CD14-positive monocyte (primary cell): ENCODE data around the gene NADK2. TPM values are rescaled to one million over a fixed set of nuclear protein-coding genes. Genes with fewer than 3 reads are reported as not detected.

Experiments
- DNase-seq, 3 donors: peaks; one replicate each; pipeline ENCODE4 v3.0.0-alpha.2; 2011 to 2022
- H2AFZ ChIP-seq: 2 replicates; pipeline ENCODE4 v1.6.0; 2012; ENCODE audit warnings: mild to moderate bottlenecking, low read depth, low read length, inconsistent platforms; ENCODE audit not compliant: insufficient read depth, poor library complexity, severe bottlenecking
- H3K27ac ChIP-seq, 2 donors: 1 replicate in 1 of 2; 2 replicates in 1 of 2; pipeline ENCODE4 v1.5.1; 2012 to 2013; ENCODE audit warnings: low read length in 2 of 2, control low read depth in 1 of 2, inconsistent platforms in 1 of 2, low read depth in 1 of 2, mild to moderate bottlenecking in 1 of 2
- H3K27me3 ChIP-seq, 2 donors: one replicate each; pipeline versions ENCODE4 v1.6.0 to v1.6.1; 2011 to 2013; ENCODE audit warnings: low read length in 2 of 2; ENCODE audit not compliant: control insufficient read depth in 2 of 2, insufficient read depth in 2 of 2
- H3K36me3 ChIP-seq, 2 donors: replicated peaks in 1 of 2; 1 replicate in 1 of 2; 2 replicates in 1 of 2; pipeline versions ENCODE4 v1.5.1 to v1.6.1; 2012 to 2013; ENCODE audit warnings: low read length in 2 of 2, control low read depth in 1 of 2, inconsistent platforms in 1 of 2, mild to moderate bottlenecking in 1 of 2; ENCODE audit not compliant: insufficient read depth in 2 of 2, control insufficient read depth in 1 of 2
- H3K4me1 ChIP-seq, 2 donors: 1 replicate in 1 of 2; 2 replicates in 1 of 2; pipeline versions ENCODE4 v1.5.1 to v1.6.1; 2012 to 2013; ENCODE audit warnings: low read length in 2 of 2, control low read depth in 1 of 2, inconsistent platforms in 1 of 2, mild to moderate bottlenecking in 1 of 2, moderate library complexity in 1 of 2; ENCODE audit not compliant: insufficient read depth in 2 of 2, control insufficient read depth in 1 of 2
- H3K4me2 ChIP-seq: replicated peaks from 2 replicates; pipeline ENCODE3; 2012; ENCODE audit warnings: low read length, moderate library complexity, mild to moderate bottlenecking; ENCODE audit not compliant: poor library complexity, severe bottlenecking; ENCODE audit errors: extremely low read depth
- H3K4me3 ChIP-seq, 3 experiments: fragments of 200-600 bp in 1 of 3; sonication (generic) in 1 of 3; replicated peaks in 1 of 3; 1 replicate in 2 of 3; 2 replicates in 1 of 3; pipeline ENCODE4 v1.5.1; 2011 to 2013; ENCODE audit warnings: low read length in 3 of 3, mild to moderate bottlenecking in 3 of 3, control low read depth in 2 of 3, low read depth in 2 of 3, inconsistent platforms in 1 of 3, moderate library complexity in 1 of 3
- H3K79me2 ChIP-seq: 2 replicates; pipeline ENCODE4 v1.6.0; 2012; ENCODE audit warnings: mild to moderate bottlenecking, control low read depth, inconsistent platforms, low read length, moderate library complexity; ENCODE audit not compliant: insufficient read depth
- H3K9ac ChIP-seq: 2 replicates; pipeline ENCODE4 v1.6.0; 2017; ENCODE audit warnings: low read length, mild to moderate bottlenecking; ENCODE audit not compliant: insufficient read depth, poor library complexity, severe bottlenecking
- H3K9me3 ChIP-seq, 2 donors: replicated peaks in 1 of 2; 1 replicate in 1 of 2; 2 replicates in 1 of 2; pipeline versions ENCODE4 v1.5.1 to v1.6.1; 2012 to 2013; ENCODE audit warnings: low read length in 2 of 2, control low read depth in 1 of 2; ENCODE audit not compliant: control insufficient read depth in 1 of 2, insufficient read depth in 1 of 2
- H4K20me1 ChIP-seq: 2 replicates; pipeline ENCODE4 v1.6.0; 2012; ENCODE audit warnings: mild to moderate bottlenecking, low read length, control low read depth, moderate library complexity; ENCODE audit not compliant: insufficient read depth
- H3K27ac Mint-ChIP-seq, 7 donors: one replicate each; pipeline ENCODE4 v1.8.0; 2020; ENCODE audit warnings: mild to moderate bottlenecking in 7 of 7, mixed read lengths in 7 of 7, moderate library complexity in 6 of 7, inconsistent platforms in 2 of 7
- H3K27me3 Mint-ChIP-seq, 3 donors: one replicate each; pipeline ENCODE4 v1.8.0; 2021 to 2022; ENCODE audit warnings: low read depth in 3 of 3, mild to moderate bottlenecking in 3 of 3, mixed read lengths in 3 of 3, moderate library complexity in 3 of 3, inconsistent platforms in 1 of 3
- H3K36me3 Mint-ChIP-seq, 2 donors: one replicate each; pipeline ENCODE4 v1.8.0; 2020; ENCODE audit warnings: mixed read lengths in 2 of 2, inconsistent platforms in 1 of 2, mild to moderate bottlenecking in 1 of 2
- H3K4me1 Mint-ChIP-seq: one replicate; pipeline ENCODE4 v1.8.0; 2020; ENCODE audit warnings: mild to moderate bottlenecking, mixed read lengths
- H3K4me3 Mint-ChIP-seq, 2 donors: one replicate each; pipeline ENCODE4 v1.8.0; 2020; ENCODE audit warnings: mild to moderate bottlenecking in 2 of 2, mixed read lengths in 2 of 2, moderate library complexity in 1 of 2
- H3K9me3 Mint-ChIP-seq, 7 donors: one replicate each; pipeline ENCODE4 v1.8.0; 2020 to 2022; ENCODE audit warnings: mixed read lengths in 7 of 7, mild to moderate bottlenecking in 6 of 7, moderate library complexity in 6 of 7, inconsistent platforms in 2 of 7
- WGBS: methylation state at CpG from one replicate; pipeline ENCODE4 v1.1.5; 2013; ENCODE audit warnings: missing lambda C conversion rate; ENCODE audit not compliant: insufficient coverage; 5-methylcytosine and 5-hydroxymethylcytosine counted together
- intact Hi-C, 2 donors: fragments of 100-400 bp; cut with micrococcal nuclease; formaldehyde crosslinking; loops; one replicate each; pipeline versions ENCODE4 v1.15.0 to v1.15.1; 2023
- polyA plus RNA-seq, 3 donors: library from polyadenylated mRNA; depleted of rRNA in 1 of 3; unstranded in 2 of 3; stranded (reverse) in 1 of 3; fragments of 300-500 nt in 2 of 3; fragments of >200 nt in 1 of 3; fragmentation: Illumina TruSeq in 2 of 3; gene quantifications; 1 replicate in 2 of 3; 2 replicates in 1 of 3; pipeline ENCODE4 v1.2.3, GENCODE V29; 2012 to 2021
- TF ChIP-seq, protein P1 (sequence below): fragments of 200-600 bp; IDR thresholded peaks from one replicate; pipeline ENCODE4 v1.8.0; 2022; ENCODE audit warnings: antibody characterized with exemption, mild to moderate bottlenecking

Gene NADK2
- polyA plus RNA-seq, 3 donors: 2.6 to 5.9 (median 3.3) TPM

DNA sequence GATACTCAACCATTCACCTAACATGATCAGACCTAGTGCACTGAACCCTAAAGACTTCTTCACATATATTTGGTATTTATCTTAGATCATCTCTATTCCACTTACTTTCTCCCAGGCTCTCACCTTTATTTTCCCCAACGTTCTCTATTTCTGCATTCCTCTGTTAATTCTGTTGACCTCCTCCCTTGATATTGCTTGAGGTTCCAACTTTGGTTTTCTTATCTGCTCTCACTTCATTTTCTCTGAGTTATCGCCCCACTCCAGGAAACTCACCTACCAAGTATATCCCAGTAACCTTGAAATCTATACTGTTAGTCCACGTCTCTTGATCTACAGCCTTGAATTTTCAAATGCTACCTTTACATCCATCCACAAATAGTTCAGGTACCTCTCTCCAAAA lies 9.2 kb downstream of the NADK2 start:
- Mint-ChIP-seq H3K9me3 (no peaks in the 10 kb centered on the region), H3K27me3 (peaks cover 0 to 2% (median 0%) of the 10 kb centered on the region in 3 donors), H3K36me3 (peaks cover 0 to 1% of the 10 kb centered on the region in 2 donors), H3K4me3 (no peak overlapping the region), H3K4me1 (peaks cover 5% of the 10 kb centered on the region), H3K27ac (no peak overlapping the region)
- no peaks in the 10 kb centered on the region for H3K36me3 ChIP-seq
- no peaks in the 10 kb centered on the region for H4K20me1 ChIP-seq
- intact Hi-C loops: no loop called here
- no peaks in the 10 kb centered on the region for H3K9me3 ChIP-seq
- no peak overlapping the region for H3K9ac ChIP-seq
- TF ChIP-seq, protein P1, sequence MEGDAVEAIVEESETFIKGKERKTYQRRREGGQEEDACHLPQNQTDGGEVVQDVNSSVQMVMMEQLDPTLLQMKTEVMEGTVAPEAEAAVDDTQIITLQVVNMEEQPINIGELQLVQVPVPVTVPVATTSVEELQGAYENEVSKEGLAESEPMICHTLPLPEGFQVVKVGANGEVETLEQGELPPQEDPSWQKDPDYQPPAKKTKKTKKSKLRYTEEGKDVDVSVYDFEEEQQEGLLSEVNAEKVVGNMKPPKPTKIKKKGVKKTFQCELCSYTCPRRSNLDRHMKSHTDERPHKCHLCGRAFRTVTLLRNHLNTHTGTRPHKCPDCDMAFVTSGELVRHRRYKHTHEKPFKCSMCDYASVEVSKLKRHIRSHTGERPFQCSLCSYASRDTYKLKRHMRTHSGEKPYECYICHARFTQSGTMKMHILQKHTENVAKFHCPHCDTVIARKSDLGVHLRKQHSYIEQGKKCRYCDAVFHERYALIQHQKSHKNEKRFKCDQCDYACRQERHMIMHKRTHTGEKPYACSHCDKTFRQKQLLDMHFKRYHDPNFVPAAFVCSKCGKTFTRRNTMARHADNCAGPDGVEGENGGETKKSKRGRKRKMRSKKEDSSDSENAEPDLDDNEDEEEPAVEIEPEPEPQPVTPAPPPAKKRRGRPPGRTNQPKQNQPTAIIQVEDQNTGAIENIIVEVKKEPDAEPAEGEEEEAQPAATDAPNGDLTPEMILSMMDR: no peak
- H3K27me3 ChIP-seq: no peaks in the 10 kb centered on the region
- H3K79me2 ChIP-seq: peaks cover 19% of the 10 kb centered on the region
- peaks cover 0 to 3% of the 10 kb centered on the region in 2 donors for H3K4me1 ChIP-seq
- WGBS: 91% methylated on average over 3 of the region's 3 CpGs
- H3K27ac ChIP-seq: no peak overlapping the region
- H2AFZ ChIP-seq: no peak overlapping the region
- no peak for DNase-seq
- no peak overlapping the region for H3K4me2 ChIP-seq
- no peak overlapping the region for H3K4me3 ChIP-seq

DNA sequence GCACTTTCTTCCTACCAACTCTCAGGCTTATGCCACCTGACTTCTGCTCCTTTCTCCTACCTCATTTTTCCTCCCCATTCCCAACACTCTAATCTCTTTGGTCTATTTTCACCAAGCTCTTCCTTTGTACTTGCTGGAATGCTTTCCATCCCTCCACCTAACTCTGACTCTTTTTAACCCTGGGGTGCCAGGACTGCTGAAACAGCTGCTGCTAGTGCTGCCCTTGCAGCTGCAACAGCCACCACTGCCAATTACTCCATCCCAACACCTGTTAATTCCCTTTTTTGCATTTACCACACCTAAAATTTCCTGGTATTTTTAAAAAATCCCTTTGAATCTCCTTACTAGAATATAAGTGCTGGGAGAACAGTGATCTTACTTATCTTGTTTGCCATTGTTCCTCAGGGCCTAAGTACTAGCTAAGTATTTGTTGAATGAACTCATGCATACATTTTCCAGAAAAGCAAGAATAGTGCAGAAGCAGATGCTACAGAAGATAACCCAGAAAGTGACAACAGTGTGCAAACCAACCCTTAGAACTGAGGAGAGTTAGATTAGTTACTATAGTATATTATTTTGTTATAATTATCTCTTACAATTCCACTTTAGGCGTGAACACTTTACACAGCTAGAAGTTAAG lies 11.5 kb downstream of the NADK2 start:
- Histone ChIP-seq H3K36me3 (peaks cover 0 to 14% of the 10 kb centered on the region in 2 donors), H3K4me3 (no peak overlapping the region), H3K4me2 (no peak overlapping the region), H3K27ac (no peak overlapping the region), H2AFZ (no peak overlapping the region), H3K27me3 (no peaks in the 10 kb centered on the region), H4K20me1 (no peaks in the 10 kb centered on the region), H3K9me3 (no peaks in the 10 kb centered on the region), H3K4me1 (no peaks in the 10 kb centered on the region), H3K9ac (no peak overlapping the region), H3K79me2 (peaks cover under 1% of the 10 kb centered on the region)
- no peaks in the 10 kb centered on the region for H3K4me1 Mint-ChIP-seq
- intact Hi-C loops: no loop called here
- peaks cover 8 to 11% of the 10 kb centered on the region in 2 donors for H3K36me3 Mint-ChIP-seq
- no peaks in the 10 kb centered on the region for H3K9me3 Mint-ChIP-seq
- no peak overlapping the region for H3K4me3 Mint-ChIP-seq
- peak overlapping the region in 1 of 7 donors; percentile 5 for H3K27ac Mint-ChIP-seq
- H3K27me3 Mint-ChIP-seq: peaks cover 0 to 2% (median 0%) of the 10 kb centered on the region in 3 donors
- DNase-seq: no peak
- 100% methylated on average over 1 of the region's 1 CpG for WGBS
- TF ChIP-seq, protein P1: no peak
